Measurements from ENCODE around the gene TXNDC2. TPM values are rescaled to one million over a fixed set of nuclear protein-coding genes. Genes with fewer than 3 reads are reported as not detected.
"Not testable (repeated sequence)": the region's sequence is repeated elsewhere in the genome, so short reads cannot be mapped to it uniquely, and the experiment has no call there.

The TXNDC2 gene
- polyA plus RNA-seq, 1 donor from 2014 or later = not detected

GRCh38 chr18:9852266-9853081, 33.3 kb upstream of the TXNDC2 start:
- Mint-ChIP-seq H3K9me3 (no peaks in the 10 kb centered on the region), H3K27me3 (no peaks in the 10 kb centered on the region), H3K27ac (peak overlapping the region in 1 of 3 donors; percentile 11)

GRCh38 chr18:9854801-9855676, 30.7 kb upstream of the TXNDC2 start:
- Mint-ChIP-seq H3K36me3 (peaks cover 10% of the 10 kb centered on the region), H3K27ac (peak overlapping the region in 1 of 3 donors; percentile 38), H3K9me3 (no peaks in the 10 kb centered on the region), H3K4me3 (no peak overlapping the region), H3K27me3 (no peaks in the 10 kb centered on the region), H3K4me1 (peaks cover 4 to 14% (median 12%) of the 10 kb centered on the region in 3 donors)

More at GRCh38 chr18:9852266-9853081, 33.3 kb upstream of the TXNDC2 start:
- H3K4me1 Mint-ChIP-seq = peaks cover 7 to 14% (median 10%) of the 10 kb centered on the region in 3 donors
- H3K36me3 Mint-ChIP-seq = peaks cover 17% of the 10 kb centered on the region
- no peak overlapping the region for H3K4me3 Mint-ChIP-seq

GRCh38 chr18:9855681-9856080, 30.1 kb upstream of the TXNDC2 start:
- Mint-ChIP-seq H3K36me3 (peaks cover 9% of the 10 kb centered on the region), H3K27me3 (no peaks in the 10 kb centered on the region), H3K4me1 (peaks cover 4 to 18% (median 12%) of the 10 kb centered on the region in 3 donors), H3K4me3 (no peak overlapping the region), H3K27ac (peak overlapping the region in 1 of 3 donors; percentile 38), H3K9me3 (no peaks in the 10 kb centered on the region)

- Mint-ChIP-seq H3K27ac (no peak overlapping the region), H3K4me3 (no peak overlapping the region), H3K27me3 (no peaks in the 10 kb centered on the region), H3K9me3 (no peaks in the 10 kb centered on the region), H3K36me3 (peaks cover 5% of the 10 kb centered on the region), H3K4me1 (peaks cover 5 to 18% (median 13%) of the 10 kb centered on the region in 3 donors)
Measured at GRCh38 chr18:9856092-9856491, 29.7 kb upstream of the TXNDC2 start.

- peak overlapping the region in 1 of 3 donors; percentile 47 for H3K27ac Mint-ChIP-seq
Measured at GRCh38 chr18:9857479-9857998, 28.2 kb upstream of the TXNDC2 start.

GRCh38 chr18:9858642-9859041, 27.1 kb upstream of the TXNDC2 start:
- Mint-ChIP-seq H3K27me3 (no peaks in the 10 kb centered on the region), H3K27ac (no peak overlapping the region)

More at GRCh38 chr18:9857479-9857998, 28.2 kb upstream of the TXNDC2 start:
- H3K4me1 Mint-ChIP-seq = peaks cover 7 to 25% (median 17%) of the 10 kb centered on the region in 3 donors
- H3K27me3 Mint-ChIP-seq, H3K9me3 Mint-ChIP-seq, H3K4me3 Mint-ChIP-seq, H3K36me3 Mint-ChIP-seq: not testable (repeated sequence)

GRCh38 chr18:9859232-9859631, 26.5 kb upstream of the TXNDC2 start:
- H3K36me3 Mint-ChIP-seq = peaks cover 5% of the 10 kb centered on the region
- no peaks in the 10 kb centered on the region for H3K27me3 Mint-ChIP-seq
- H3K9me3 Mint-ChIP-seq = no peaks in the 10 kb centered on the region

More at GRCh38 chr18:9858642-9859041, 27.1 kb upstream of the TXNDC2 start:
- Mint-ChIP-seq H3K9me3 (no peaks in the 10 kb centered on the region), H3K4me3 (no peak overlapping the region), H3K36me3 (peaks cover 5% of the 10 kb centered on the region), H3K4me1 (peaks cover 8 to 30% (median 21%) of the 10 kb centered on the region in 3 donors)

GRCh38 chr18:9860682-9861081, 25.1 kb upstream of the TXNDC2 start:
- no peak overlapping the region for H3K27ac Mint-ChIP-seq
- H3K4me1 Mint-ChIP-seq = peaks cover 8 to 25% (median 18%) of the 10 kb centered on the region in 3 donors
- peaks cover 6% of the 10 kb centered on the region for H3K36me3 Mint-ChIP-seq
- peaks cover 0 to 2% (median 2%) of the 10 kb centered on the region in 3 donors for H3K9me3 Mint-ChIP-seq
- H3K4me3 Mint-ChIP-seq = no peak overlapping the region
- no peaks in the 10 kb centered on the region for H3K27me3 Mint-ChIP-seq

More at GRCh38 chr18:9859232-9859631, 26.5 kb upstream of the TXNDC2 start:
- Mint-ChIP-seq H3K27ac (no peak overlapping the region), H3K4me1 (peaks cover 8 to 30% (median 21%) of the 10 kb centered on the region in 3 donors), H3K4me3 (no peak overlapping the region)

GRCh38 chr18:9861157-9861556, 24.6 kb upstream of the TXNDC2 start:
- Mint-ChIP-seq H3K27me3 (no peaks in the 10 kb centered on the region), H3K27ac (no peak overlapping the region), H3K4me3 (no peak overlapping the region), H3K36me3 (peaks cover 8% of the 10 kb centered on the region), H3K4me1 (peaks cover 6 to 20% (median 13%) of the 10 kb centered on the region in 3 donors), H3K9me3 (peaks cover 2 to 7% (median 4%) of the 10 kb centered on the region in 3 donors)

GRCh38 chr18:9861933-9862332, 23.8 kb upstream of the TXNDC2 start:
- Mint-ChIP-seq H3K27me3 (no peaks in the 10 kb centered on the region), H3K36me3 (peaks cover 6% of the 10 kb centered on the region), H3K27ac (peak overlapping the region in 1 of 3 donors; percentile 24)

GRCh38 chr18:9862686-9863085, 23.1 kb upstream of the TXNDC2 start:
- Mint-ChIP-seq H3K36me3 (peaks cover 8% of the 10 kb centered on the region), H3K4me1 (peaks cover 4 to 16% (median 12%) of the 10 kb centered on the region in 3 donors), H3K9me3 (peaks cover 2 to 9% (median 4%) of the 10 kb centered on the region in 3 donors), H3K27ac (peak overlapping the region in 1 of 3 donors; percentile 50), H3K4me3 (no peak overlapping the region), H3K27me3 (no peaks in the 10 kb centered on the region)

More at GRCh38 chr18:9861933-9862332, 23.8 kb upstream of the TXNDC2 start:
- Mint-ChIP-seq H3K4me3 (peak overlapping the region in 1 of 4 donors; percentile 71), H3K4me1 (peaks cover 4 to 16% (median 12%) of the 10 kb centered on the region in 3 donors), H3K9me3 (peaks cover 2 to 9% (median 4%) of the 10 kb centered on the region in 3 donors)

- peak overlapping the region in 2 of 3 donors; percentile 41 to 50 for H3K27ac Mint-ChIP-seq
- H3K9me3 Mint-ChIP-seq = peaks cover 2 to 9% (median 6%) of the 10 kb centered on the region in 3 donors
- peaks cover 4 to 16% (median 12%) of the 10 kb centered on the region in 3 donors for H3K4me1 Mint-ChIP-seq
- H3K27me3 Mint-ChIP-seq = no peaks in the 10 kb centered on the region
- no peak overlapping the region for H3K4me3 Mint-ChIP-seq
- H3K36me3 Mint-ChIP-seq = peaks cover 8% of the 10 kb centered on the region
Measured at GRCh38 chr18:9863282-9863681, 22.5 kb upstream of the TXNDC2 start.

- Mint-ChIP-seq H3K27me3 (peaks cover 6% of the 10 kb centered on the region), H3K9me3 (peaks cover 2 to 9% (median 6%) of the 10 kb centered on the region in 3 donors), H3K4me3 (no peak overlapping the region), H3K4me1 (peaks cover 10 to 17% (median 13%) of the 10 kb centered on the region in 3 donors), H3K36me3 (peaks cover 8% of the 10 kb centered on the region), H3K27ac (no peak overlapping the region)
Measured at GRCh38 chr18:9865764-9866490, 19.8 kb upstream of the TXNDC2 start.

- no peak overlapping the region for H3K4me3 Mint-ChIP-seq
- no peak overlapping the region for H3K27ac Mint-ChIP-seq
- peaks cover 8% of the 10 kb centered on the region for H3K36me3 Mint-ChIP-seq
- H3K9me3 Mint-ChIP-seq = peaks cover 2 to 9% (median 6%) of the 10 kb centered on the region in 3 donors
- H3K27me3 Mint-ChIP-seq = peaks cover 6% of the 10 kb centered on the region
- H3K4me1 Mint-ChIP-seq = peaks cover 8 to 14% (median 9%) of the 10 kb centered on the region in 3 donors
Measured at GRCh38 chr18:9866627-9867026, 19.1 kb upstream of the TXNDC2 start.

All from IgD-negative memory B cell (primary cell).